GM19324 (cell line): ENCODE measurements around the gene FBXL7.
"Not testable (repeated sequence)": the region's sequence is repeated elsewhere in the genome, so short reads cannot be mapped to it uniquely, and the experiment has no call there.

Source experiments
- ATAC-seq: cut with Tn5 transposase; IDR thresholded peaks from one replicate; pipeline ENCODE4 v1.9.1; 2021; ENCODE audit warnings: mild to moderate bottlenecking, moderate library complexity; ENCODE audit not compliant: unreplicated experiment, low FRiP score

FBXL7 gene

GRCh38 chr5:15837551-15838289 is 337.7 kb downstream of the FBXL7 start:
- no peak for ATAC-seq

GRCh38 chr5:15844253-15844652 is 344.3 kb downstream of the FBXL7 start:
- ATAC-seq: no peak

GRCh38 chr5:15844871-15845270 is 344.9 kb downstream of the FBXL7 start:
- ATAC-seq: no peak

GRCh38 chr5:15850536-15850935 is 350.6 kb downstream of the FBXL7 start:
- no peak for ATAC-seq

- no peak for ATAC-seq
These were observed 351.0 kb downstream of the FBXL7 start for GRCh38 chr5:15850939-15851341.

GRCh38 chr5:15852217-15852616 is 352.2 kb downstream of the FBXL7 start:
- ATAC-seq: no peak

GRCh38 chr5:15852949-15853348 is 353.0 kb downstream of the FBXL7 start:
- ATAC-seq: no peak

GRCh38 chr5:15858326-15858725 is 358.3 kb downstream of the FBXL7 start:
- no peak for ATAC-seq

GRCh38 chr5:15864536-15865215 is 364.7 kb downstream of the FBXL7 start:
- no peak for ATAC-seq

GRCh38 chr5:15872259-15872658 is 372.3 kb downstream of the FBXL7 start:
- ATAC-seq: not testable (repeated sequence)

GRCh38 chr5:15877914-15878313 is 377.9 kb downstream of the FBXL7 start:
- no peak for ATAC-seq

GRCh38 chr5:15880201-15880600 is 380.2 kb downstream of the FBXL7 start:
- no peak for ATAC-seq

- no peak for ATAC-seq
These were observed 385.2 kb downstream of the FBXL7 start for GRCh38 chr5:15885156-15885555.

- no peak for ATAC-seq
These were observed 386.2 kb downstream of the FBXL7 start for GRCh38 chr5:15886156-15886555.

- no peak for ATAC-seq
These were observed 387.1 kb downstream of the FBXL7 start for GRCh38 chr5:15887093-15887492.

- no peak for ATAC-seq
These were observed 389.0 kb downstream of the FBXL7 start for GRCh38 chr5:15889001-15889400.

GRCh38 chr5:15893866-15894265 is 393.9 kb downstream of the FBXL7 start:
- no peak for ATAC-seq

GRCh38 chr5:15897656-15898055 is 397.7 kb downstream of the FBXL7 start:
- no peak for ATAC-seq

GRCh38 chr5:15898641-15899040 is 398.7 kb downstream of the FBXL7 start:
- no peak for ATAC-seq

- no peak for ATAC-seq
These were observed 399.5 kb downstream of the FBXL7 start for GRCh38 chr5:15899481-15899880.

GRCh38 chr5:15901151-15901550 is 401.2 kb downstream of the FBXL7 start:
- no peak for ATAC-seq

GRCh38 chr5:15902066-15902465 is 402.1 kb downstream of the FBXL7 start:
- no peak for ATAC-seq
